Ovary (tissue), 9 donors: ENCODE results near the gene NLK. TPM values are rescaled to one million over a fixed set of nuclear protein-coding genes. Genes with fewer than 3 reads are reported as not detected.
"Not testable (repeated sequence)": the region's sequence is repeated elsewhere in the genome, so short reads cannot be mapped to it uniquely, and the experiment has no call there.

Experiments
- DNase-seq, 5 donors: peaks; one replicate each; pipeline ENCODE4 v3.0.0-alpha.2; 2019 to 2020
- H3K27ac ChIP-seq, 2 donors: fragments of 200-600 bp; one replicate each; pipeline versions ENCODE4 v1.5.1 to v1.8.0; 2019 to 2022
- H3K27me3 ChIP-seq: fragments of 200-600 bp; one replicate; pipeline ENCODE4 v1.8.0; 2022
- H3K36me3 ChIP-seq: fragments of 200-600 bp; sonication (generic); one replicate; pipeline ENCODE4 v1.5.1; 2019
- H3K4me1 ChIP-seq: one replicate; pipeline ENCODE4 v1.8.1; 2013; ENCODE audit warnings: mild to moderate bottlenecking, moderate library complexity; ENCODE audit not compliant: insufficient read depth
- H3K4me3 ChIP-seq: fragments of 200-600 bp; sonication (generic); one replicate; pipeline ENCODE4 v1.5.1; 2017
- H3K9me3 ChIP-seq, 2 donors: fragments of 200-600 bp in 1 of 2; sonication (generic) in 1 of 2; one replicate each; pipeline versions ENCODE4 v1.5.1 to v1.8.1; 2013 to 2019; ENCODE audit warnings: mild to moderate bottlenecking in 1 of 2, moderate library complexity in 1 of 2
- EP300 ChIP-seq: sonication (generic); formaldehyde crosslinking; IDR thresholded peaks from one replicate; pipeline ENCODE4 v1.6.1; 2017; ENCODE audit warnings: antibody characterized with exemption
- POLR2A ChIP-seq: fragments of 450-650 bp; IDR thresholded peaks from one replicate; pipeline ENCODE4 v1.6.1; 2017; ENCODE audit warnings: antibody characterized with exemption, mild to moderate bottlenecking, moderate library complexity
- WGBS, 3 donors: extraction: QIAGEN DNeasy Blood & Tissue Kit in 1 of 3; methylation state at CpG; one replicate each; pipeline versions ENCODE4 v1.1.5 to v1.1.7; 2013 to 2017; 5-methylcytosine and 5-hydroxymethylcytosine counted together
- intact Hi-C, 4 donors: fragments of 100-400 bp; cut with DNase I; formaldehyde crosslinking; loops; one replicate each; pipeline versions ENCODE4 v1.11.0 to v1.15.1; 2022 to 2023
- polyA plus RNA-seq, 2 donors: library from polyadenylated mRNA; stranded (reverse); fragments of 200-250 nt in 1 of 2; fragments of 350-450 nt in 1 of 2; fragmentation: Illumina TruSeq in 1 of 2; extraction: RNeasy Lipid Tissue Mini Kit (QIAGEN cat#74804) in 1 of 2; gene quantifications; one replicate each; pipeline ENCODE4 v1.2.3, GENCODE V29; 2013 to 2014
- total RNA-seq, 7 donors: library from RNA; depleted of rRNA in 2 of 7; stranded (reverse); fragments of >200 nt in 2 of 7; fragmentation: NEBNext Ultra II Directional in 3 of 7; extraction: Animal tissue kit (Norgen Biotek cat#: 25700) in 3 of 7; gene quantifications; one replicate each; pipeline versions ENCODE4 v1.1.0 to v1.2.4, GENCODE V29; 2016 to 2023
- TF ChIP-seq, protein P1 (sequence below), 3 donors: fragments of 450-650 bp in 2 of 3; fragments of 200-600 bp in 1 of 3; IDR thresholded peaks; one replicate each; pipeline versions ENCODE4 v1.5.1 to v1.8.0; 2016 to 2022; ENCODE audit warnings: antibody characterized with exemption in 3 of 3, mild to moderate bottlenecking in 1 of 3
- donor health status: DM: no; HTN: no; CAD: no; lungs with moderate emphysema.
- donor health status: DM: no; HTN: no; CAD: no.
- donor health status: Bipolar disorder and iron deficiency.
- donor health status: DM: yes; HTN: yes; CAD: no.
- donor health status: DM: no; HTN: no; CAD: no.
- donor health status: DM: yes; HTN: yes; CAD: no.

NLK gene
- total and polyA plus RNA-seq, 9 donors: 7.3 to 15.6 (median 12.3) TPM

DNA sequence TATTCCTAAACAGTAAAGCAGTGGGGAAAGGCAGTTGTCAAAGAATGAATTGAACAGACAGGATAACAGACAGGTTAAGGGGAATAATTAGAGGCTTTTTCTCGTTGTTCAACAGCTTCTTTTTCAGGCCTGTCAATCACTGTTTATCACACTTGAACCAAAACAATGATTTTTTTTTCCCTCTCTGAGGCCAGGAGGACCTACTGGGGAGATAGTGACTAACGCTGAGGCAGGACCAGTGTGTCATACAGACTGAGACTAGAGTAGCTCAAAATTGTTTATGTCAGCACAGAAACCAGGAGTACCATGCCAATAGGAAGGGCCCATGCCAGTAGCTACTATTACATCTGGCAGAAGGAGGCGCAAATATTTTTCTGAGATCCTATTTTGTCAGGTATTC, 41.3 kb upstream of the NLK start:
- Histone ChIP-seq H3K27me3 (no peaks in the 10 kb centered on the region), H3K9me3 (no peaks in the 10 kb centered on the region), H3K4me1 (no peaks in the 10 kb centered on the region), H3K4me3 (no peak overlapping the region), H3K36me3 (no peaks in the 10 kb centered on the region), H3K27ac (no peak overlapping the region)
- TF ChIP-seq EP300 (no peak), POLR2A (no peak)
- TF ChIP-seq, protein P1, sequence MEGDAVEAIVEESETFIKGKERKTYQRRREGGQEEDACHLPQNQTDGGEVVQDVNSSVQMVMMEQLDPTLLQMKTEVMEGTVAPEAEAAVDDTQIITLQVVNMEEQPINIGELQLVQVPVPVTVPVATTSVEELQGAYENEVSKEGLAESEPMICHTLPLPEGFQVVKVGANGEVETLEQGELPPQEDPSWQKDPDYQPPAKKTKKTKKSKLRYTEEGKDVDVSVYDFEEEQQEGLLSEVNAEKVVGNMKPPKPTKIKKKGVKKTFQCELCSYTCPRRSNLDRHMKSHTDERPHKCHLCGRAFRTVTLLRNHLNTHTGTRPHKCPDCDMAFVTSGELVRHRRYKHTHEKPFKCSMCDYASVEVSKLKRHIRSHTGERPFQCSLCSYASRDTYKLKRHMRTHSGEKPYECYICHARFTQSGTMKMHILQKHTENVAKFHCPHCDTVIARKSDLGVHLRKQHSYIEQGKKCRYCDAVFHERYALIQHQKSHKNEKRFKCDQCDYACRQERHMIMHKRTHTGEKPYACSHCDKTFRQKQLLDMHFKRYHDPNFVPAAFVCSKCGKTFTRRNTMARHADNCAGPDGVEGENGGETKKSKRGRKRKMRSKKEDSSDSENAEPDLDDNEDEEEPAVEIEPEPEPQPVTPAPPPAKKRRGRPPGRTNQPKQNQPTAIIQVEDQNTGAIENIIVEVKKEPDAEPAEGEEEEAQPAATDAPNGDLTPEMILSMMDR (IDR thresholded peaks at IDR 0.05): no peak
- DNase-seq: no peak
- WGBS, 3 donors: 39 to 46% (median 43%) methylated on average over 3 of the region's 3 CpGs
- intact Hi-C loops: no loop called here

DNA sequence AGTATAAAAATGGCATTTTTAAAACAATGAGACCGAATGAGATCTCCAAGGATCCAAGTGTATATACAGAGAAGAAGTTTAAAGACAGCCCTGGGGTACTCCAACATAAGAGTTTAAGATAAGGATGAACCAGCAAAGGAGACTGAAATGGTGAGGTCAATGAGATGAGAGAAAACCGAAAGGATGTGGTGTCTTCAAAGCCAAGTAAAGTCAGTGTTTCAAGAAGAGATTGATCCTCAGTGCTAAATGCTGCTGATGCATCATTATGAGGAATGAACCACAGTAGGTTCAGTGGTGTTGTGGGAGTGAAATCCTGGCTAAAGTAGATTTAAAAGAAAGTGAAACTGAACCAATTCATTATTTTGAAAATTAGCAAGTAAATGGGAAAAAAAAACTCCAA, 38.1 kb upstream of the NLK start:
- no peak for TF ChIP-seq POLR2A
- TF ChIP-seq EP300: no peak
- TF ChIP-seq, protein P1 (IDR thresholded peaks at IDR 0.05): no peak
- 59 to 68% (median 63%) methylated on average over 2 of the region's 2 CpGs for WGBS, 3 donors
- Histone ChIP-seq H3K9me3 (no peaks in the 10 kb centered on the region), H3K4me1 (no peaks in the 10 kb centered on the region), H3K36me3 (no peaks in the 10 kb centered on the region), H3K27ac (no peak overlapping the region), H3K4me3 (no peak overlapping the region), H3K27me3 (no peaks in the 10 kb centered on the region)
- intact Hi-C loops: no loop called here
- no peak for DNase-seq

DNA sequence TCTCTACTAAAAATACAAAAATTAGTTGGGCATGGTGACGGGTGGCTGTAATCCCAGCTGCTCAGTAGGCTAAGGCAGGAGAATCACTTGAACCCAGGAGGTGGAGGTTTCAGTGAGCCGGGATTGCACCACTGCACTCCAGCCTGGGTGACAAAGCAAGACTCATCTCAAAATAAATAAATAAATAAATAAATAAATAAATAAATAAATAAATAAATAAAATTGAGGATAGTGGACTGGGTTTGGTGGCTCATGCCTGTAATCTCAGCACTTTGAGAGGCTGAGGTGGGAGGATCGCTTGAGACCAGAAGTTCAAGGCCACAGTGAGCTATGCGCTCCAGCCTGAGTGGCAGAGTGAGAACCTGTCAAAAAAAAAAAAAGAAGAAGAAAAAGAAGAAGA, 34.6 kb upstream of the NLK start:
- DNase-seq, H3K4me3 ChIP-seq, H3K4me1 ChIP-seq, intact Hi-C loops, H3K27ac ChIP-seq, H3K9me3 ChIP-seq, H3K27me3 ChIP-seq, H3K36me3 ChIP-seq: not testable (repeated sequence)
- 79 to 87% (median 81%) methylated on average over 4 of the region's 4 CpGs for WGBS, 3 donors

DNA sequence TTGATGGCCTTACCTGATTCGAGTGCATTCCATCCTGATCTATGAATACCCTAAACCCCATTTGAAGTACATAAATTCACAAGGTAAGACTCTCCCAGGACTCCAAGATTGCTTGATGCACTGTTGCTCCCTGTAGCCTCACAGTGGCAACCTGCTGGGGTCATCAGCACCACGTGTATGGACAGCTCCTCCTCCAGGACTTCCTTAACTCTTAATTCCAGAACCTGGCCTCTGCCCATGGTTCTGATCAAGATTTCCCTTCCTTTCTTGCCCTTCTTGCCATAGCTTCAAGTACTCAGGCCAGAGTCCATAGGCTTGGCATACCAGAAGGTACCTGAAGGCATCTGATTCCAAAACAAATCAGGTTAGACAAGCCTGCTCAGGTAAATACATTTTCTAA, 34.0 kb upstream of the NLK start:
- 3 to 12% (median 8%) methylated on average over 2 of the region's 2 CpGs for WGBS, 3 donors
- no peaks in the 10 kb centered on the region for H3K36me3 ChIP-seq
- no peaks in the 10 kb centered on the region for H3K9me3 ChIP-seq
- intact Hi-C loops: no loop called here
- H3K27ac ChIP-seq: no peak overlapping the region
- no peaks in the 10 kb centered on the region for H3K4me1 ChIP-seq
- H3K27me3 ChIP-seq: no peaks in the 10 kb centered on the region
- no peak for DNase-seq
- no peak overlapping the region for H3K4me3 ChIP-seq
- TF ChIP-seq, protein P1 (IDR thresholded peaks at IDR 0.05): no peak
- no peak for TF ChIP-seq EP300
- no peak for TF ChIP-seq POLR2A

DNA sequence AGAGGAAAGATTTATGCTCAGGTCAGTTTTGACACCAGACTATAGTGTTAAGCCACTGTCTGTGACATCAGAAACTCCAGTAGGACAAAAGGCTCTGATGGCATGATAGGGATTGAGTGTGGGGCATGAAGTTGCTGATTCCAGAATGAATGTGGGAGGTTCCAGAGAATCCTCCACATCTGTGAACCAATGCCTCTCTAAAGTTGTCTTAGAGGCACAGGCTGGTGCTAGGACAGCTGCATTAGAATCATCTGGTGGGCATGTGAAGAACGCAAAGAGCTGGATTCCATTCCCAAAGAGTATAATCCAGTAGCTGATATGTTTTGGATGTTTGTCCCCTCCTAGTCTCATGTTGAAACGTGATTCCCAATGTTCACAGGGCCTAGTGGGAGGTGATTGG, 32.1 kb upstream of the NLK start:
- H3K27ac ChIP-seq: no peak overlapping the region
- no peaks in the 10 kb centered on the region for H3K4me1 ChIP-seq
- no peak for DNase-seq
- no peak overlapping the region for H3K4me3 ChIP-seq
- 19 to 64% (median 52%) methylated on average over 2 of the region's 2 CpGs for WGBS, 3 donors
- intact Hi-C loops: no loop called here
- H3K9me3 ChIP-seq: no peaks in the 10 kb centered on the region
- H3K36me3 ChIP-seq: no peaks in the 10 kb centered on the region
- TF ChIP-seq, protein P1 (IDR thresholded peaks at IDR 0.05): no peak
- TF ChIP-seq EP300 (no peak), POLR2A (no peak)
- no peaks in the 10 kb centered on the region for H3K27me3 ChIP-seq
